SH-SY5Y (cell line): ENCODE results near the gene ABCA7.

ENCODE experiments used
- GATA2 ChIP-seq: IDR thresholded peaks from 2 replicates; pipeline ENCODE4 v1.6.1; 2011; ENCODE audit warnings: mild to moderate bottlenecking, low read depth, low read length
- GATA3 ChIP-seq: IDR thresholded peaks from 2 replicates; pipeline ENCODE4 v1.6.1; 2011; ENCODE audit warnings: low read depth, mild to moderate bottlenecking, low read length, moderate library complexity

The ABCA7 gene

DNA sequence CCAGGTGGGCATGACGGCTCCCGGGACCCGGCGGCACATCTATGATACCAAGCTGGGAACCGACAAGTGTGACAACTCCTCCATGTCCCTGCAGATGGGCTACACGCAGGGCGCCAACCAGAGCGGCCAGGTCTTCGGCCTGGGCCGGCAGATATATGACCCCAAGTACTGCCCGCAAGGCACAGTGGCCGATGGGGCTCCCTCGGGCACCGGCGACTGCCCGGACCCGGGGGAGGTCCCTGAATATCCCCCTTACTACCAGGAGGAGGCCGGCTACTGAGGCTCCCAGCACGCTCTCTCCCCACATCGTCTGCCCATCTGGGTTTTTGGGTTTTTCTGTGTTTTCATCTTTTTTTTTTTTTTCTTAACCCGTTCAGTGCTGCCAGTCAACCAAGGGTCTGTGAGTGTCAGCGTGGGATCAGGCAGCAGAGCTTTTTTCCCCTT lies 2.3 kb upstream of the ABCA7 start:
- TF ChIP-seq GATA2 (no peak), GATA3 (no peak)

- TF ChIP-seq GATA3 (no peak), GATA2 (no peak)
Measured at GRCh38 chr19:1038978-1039645, 795 bp upstream of the ABCA7 start.

DNA sequence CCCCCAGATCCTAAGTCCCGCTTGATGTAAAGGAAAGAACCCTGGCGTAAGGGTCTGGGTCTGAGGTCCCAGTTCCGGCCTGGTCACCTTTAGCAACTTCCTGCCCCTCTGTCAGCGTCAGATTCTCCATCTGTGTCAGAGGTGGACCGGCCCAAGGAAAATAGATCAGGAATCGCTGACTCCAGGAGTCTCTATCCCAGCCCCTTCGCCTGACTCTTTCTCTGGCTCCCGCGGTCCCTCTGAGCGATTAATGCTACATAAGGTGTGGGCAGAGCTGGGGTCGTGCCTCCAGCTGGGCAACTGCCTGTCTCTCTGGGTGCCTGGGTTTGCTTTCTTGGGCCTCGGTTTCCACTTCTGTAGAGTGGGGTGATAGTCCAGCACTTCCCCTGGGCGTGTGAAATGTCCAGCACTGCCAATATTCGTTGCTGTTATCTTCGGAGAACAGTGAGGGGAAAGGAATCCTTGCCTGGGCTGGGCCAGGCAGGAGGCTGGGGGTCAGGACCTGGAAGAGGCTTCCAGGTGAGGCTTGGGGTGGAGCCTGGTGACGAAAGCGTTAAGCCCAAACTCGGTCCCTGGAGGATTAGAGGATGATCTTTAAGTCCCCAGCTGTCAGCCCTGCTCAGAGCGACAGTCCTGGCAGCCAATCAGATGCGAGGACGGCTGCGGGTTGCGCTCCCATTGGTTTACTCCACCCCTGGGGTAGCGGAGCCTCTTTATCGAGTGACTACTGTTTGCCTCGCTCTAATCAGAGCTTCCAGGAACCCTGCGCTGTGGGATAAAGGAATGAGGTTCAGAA lies 767 bp downstream of the ABCA7 start:
- TF ChIP-seq GATA2 (no peak), GATA3 (no peak)

GRCh38 chr19:1041272-1041834 lies 1.4 kb downstream of the ABCA7 start:
- TF ChIP-seq GATA2 (no peak), GATA3 (no peak)

DNA sequence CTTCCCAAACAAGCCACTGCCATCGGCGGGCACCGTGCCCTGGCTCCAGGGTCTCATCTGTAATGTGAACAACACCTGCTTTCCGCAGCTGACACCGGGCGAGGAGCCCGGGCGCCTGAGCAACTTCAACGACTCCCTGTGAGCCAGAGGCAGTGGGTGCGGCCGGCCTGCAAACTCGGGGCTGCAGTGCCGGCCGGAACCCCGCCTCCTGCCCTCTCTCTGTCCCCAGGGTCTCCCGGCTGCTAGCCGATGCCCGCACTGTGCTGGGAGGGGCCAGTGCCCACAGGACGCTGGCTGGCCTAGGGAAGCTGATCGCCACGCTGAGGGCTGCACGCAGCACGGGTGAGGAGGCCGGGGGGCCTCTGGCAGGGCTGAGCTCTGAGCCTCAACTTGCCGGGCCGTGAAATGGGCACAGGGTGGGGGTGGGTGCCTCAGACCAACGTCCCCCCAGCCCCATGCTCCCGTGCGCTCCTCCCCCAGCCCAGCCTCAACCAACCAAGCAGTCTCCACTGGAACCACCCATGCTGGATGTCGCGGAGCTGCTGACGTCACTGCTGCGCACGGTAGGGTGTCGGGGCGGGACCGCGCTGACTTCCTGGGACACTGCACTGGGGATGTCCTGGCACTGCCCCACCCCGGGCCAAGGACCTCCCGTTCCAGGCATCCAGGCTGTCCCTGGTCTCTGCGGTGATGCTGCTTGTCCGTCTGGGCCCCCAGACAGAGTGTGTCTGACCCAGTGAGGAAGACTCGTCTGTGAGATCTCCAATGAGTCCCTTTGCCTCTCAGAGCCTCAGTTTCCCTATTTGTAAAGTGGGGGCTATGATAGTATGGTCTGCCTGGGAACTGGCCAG lies 2.2 kb downstream of the ABCA7 start:
- TF ChIP-seq GATA3 (no peak), GATA2 (no peak)

- TF ChIP-seq GATA3, result no peak
- TF ChIP-seq GATA2, result no peak
Measured at GRCh38 chr19:1042689-1043511, 3.0 kb downstream of the ABCA7 start.

- TF ChIP-seq GATA2 (no peak), GATA3 (no peak)
Measured at GRCh38 chr19:1045247-1045603, 5.3 kb downstream of the ABCA7 start.

DNA sequence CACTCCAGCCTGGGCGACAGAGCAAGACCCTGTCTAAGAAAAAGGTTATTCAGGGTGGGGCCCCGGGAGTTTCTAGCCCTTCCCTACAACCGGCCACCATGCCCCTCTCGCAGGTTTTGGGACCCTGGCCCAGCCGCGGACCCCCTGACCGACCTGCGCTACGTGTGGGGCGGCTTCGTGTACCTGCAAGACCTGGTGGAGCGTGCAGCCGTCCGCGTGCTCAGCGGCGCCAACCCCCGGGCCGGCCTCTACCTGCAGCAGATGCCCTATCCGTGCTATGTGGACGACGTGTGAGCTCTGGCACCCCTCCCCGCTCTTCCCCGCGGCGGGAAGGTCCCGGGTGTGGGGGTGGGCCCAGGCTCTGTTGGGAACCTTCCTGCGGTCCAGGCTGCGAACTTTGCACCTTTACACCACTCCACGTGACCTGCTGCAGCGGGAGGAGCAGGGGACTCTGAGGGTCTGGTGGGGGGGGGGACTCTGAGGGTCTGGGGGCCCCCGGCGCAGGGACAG lies 6.3 kb downstream of the ABCA7 start:
- TF ChIP-seq GATA2 (no peak), GATA3 (no peak)

DNA sequence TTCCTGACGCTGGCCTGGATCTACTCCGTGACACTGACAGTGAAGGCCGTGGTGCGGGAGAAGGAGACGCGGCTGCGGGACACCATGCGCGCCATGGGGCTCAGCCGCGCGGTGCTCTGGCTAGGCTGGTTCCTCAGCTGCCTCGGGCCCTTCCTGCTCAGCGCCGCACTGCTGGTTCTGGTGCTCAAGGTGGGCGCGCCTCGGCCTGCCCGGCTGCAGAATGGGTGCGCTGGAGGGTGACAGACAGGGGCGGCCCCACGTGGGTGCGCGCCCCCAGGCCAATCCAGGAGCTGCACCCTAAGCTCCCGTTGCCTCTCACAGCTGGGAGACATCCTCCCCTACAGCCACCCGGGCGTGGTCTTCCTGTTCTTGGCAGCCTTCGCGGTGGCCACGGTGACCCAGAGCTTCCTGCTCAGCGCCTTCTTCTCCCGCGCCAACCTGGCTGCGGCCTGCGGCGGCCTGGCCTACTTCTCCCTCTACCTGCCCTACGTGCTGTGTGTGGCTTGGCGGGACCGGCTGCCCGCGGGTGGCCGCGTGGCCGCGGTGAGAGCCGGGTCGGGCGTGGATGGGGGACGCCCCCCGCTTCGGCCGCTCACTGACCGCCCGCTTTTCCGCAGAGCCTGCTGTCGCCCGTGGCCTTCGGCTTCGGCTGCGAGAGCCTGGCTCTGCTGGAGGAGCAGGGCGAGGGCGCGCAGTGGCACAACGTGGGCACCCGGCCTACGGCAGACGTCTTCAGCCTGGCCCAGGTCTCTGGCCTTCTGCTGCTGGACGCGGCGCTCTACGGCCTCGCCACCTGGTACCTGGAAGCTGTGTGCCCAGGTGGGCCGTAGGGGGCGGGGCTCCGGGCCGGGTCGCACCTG lies 7.2 kb downstream of the ABCA7 start:
- TF ChIP-seq GATA2, result no peak
- TF ChIP-seq GATA3, result no peak

DNA sequence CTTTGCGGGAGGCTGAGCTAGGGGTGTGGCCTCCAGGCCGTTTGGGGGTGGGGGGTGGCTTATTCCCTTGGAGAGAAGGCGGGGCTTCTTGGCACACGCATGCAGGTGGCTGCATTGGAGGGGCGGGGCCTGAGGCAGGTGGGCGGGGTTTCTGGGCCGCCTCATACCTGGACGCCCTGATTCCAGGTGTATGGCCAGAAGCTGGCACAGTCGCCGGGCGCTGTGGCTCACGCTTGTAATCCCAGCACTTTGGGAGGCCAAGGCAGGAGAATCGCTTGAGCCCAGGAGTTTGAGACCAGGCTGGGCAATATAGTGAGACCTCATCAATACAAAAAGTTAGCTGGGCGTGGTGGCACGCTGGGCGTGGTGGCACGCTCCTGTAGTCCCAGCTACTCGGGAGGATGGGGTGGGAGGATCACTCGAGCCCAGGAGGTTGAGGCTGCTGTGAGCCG lies 7.8 kb downstream of the ABCA7 start:
- TF ChIP-seq GATA3 (no peak), GATA2 (no peak)

DNA sequence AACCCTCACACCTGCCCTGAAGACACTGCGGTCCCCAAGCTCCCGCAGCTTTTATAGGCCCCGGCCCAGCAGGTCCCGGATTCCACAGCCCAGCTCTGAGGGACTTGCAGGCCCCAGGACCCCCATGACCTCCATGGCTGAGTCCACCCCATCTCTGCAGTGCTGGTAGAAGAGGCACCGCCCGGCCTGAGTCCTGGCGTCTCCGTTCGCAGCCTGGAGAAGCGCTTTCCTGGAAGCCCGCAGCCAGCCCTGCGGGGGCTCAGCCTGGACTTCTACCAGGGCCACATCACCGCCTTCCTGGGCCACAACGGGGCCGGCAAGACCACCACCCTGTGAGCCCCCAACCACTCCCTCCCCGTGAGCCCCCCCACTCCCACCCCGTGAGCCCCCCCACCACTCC lies 9.2 kb downstream of the ABCA7 start:
- TF ChIP-seq GATA2 (no peak), GATA3 (no peak)

- TF ChIP-seq GATA3 (no peak), GATA2 (no peak)
Measured at GRCh38 chr19:1049800-1050199, 9.9 kb downstream of the ABCA7 start.
